ENCODE data around the gene FES. TPM values are rescaled to one million over a fixed set of nuclear protein-coding genes. Genes with fewer than 3 reads are reported as not detected.
A peak's percentile ranks its signal among the peaks of the same experiment; 100 is the strongest.
"Not testable (repeated sequence)": the region's sequence is repeated elsewhere in the genome, so short reads cannot be mapped to it uniquely, and the experiment has no call there.

The FES gene
- total RNA-seq, 4 donors from 2014 or later: 7.0 to 18.3 (median 14.0) TPM

GRCh38 chr15:90873998-90874605 is 10.2 kb upstream of the FES start:
- Histone ChIP-seq H3K36me3 (peaks cover 0 to 27% (median 13%) of the 10 kb centered on the region in 4 donors), H3K9me3 (no peaks in the 10 kb centered on the region), H3K27me3 (no peaks in the 10 kb centered on the region), H3K4me1 (peaks cover 30 to 41% (median 40%) of the 10 kb centered on the region in 4 donors), H3K4me3 (no peak overlapping the region), H3K27ac (peak overlapping the region in 3 of 4 donors; percentile 13 to 96 (median 36))
- DNase-seq: peak; percentile 32
- intact Hi-C loops (cut with DNase I; ENCODE audit: low total_unique reads) (no loop called here), in situ Hi-C loops (cut with MboI; ENCODE audit: low pct_ligation_motif_present in 1 of 4, low pct_unique_long_range_greater_than_20kb in 1 of 4, low sequenced_read_pairs in 3 of 4) (no loop called here)
- TF ChIP-seq CTCF (IDR thresholded peaks at IDR 0.05) (no peak), POLR2A (IDR thresholded peaks at IDR 0.05) (no peak), POLR2AphosphoS5 (IDR thresholded peaks at IDR 0.05) (no peak)
- WGBS, 2 donors (ENCODE audit: low coverage in 1 of 2): 53% methylated on average over 4 of the region's 15 CpGs; no CpG with 5 or more reads in 1 of the 2 donors

DNA sequence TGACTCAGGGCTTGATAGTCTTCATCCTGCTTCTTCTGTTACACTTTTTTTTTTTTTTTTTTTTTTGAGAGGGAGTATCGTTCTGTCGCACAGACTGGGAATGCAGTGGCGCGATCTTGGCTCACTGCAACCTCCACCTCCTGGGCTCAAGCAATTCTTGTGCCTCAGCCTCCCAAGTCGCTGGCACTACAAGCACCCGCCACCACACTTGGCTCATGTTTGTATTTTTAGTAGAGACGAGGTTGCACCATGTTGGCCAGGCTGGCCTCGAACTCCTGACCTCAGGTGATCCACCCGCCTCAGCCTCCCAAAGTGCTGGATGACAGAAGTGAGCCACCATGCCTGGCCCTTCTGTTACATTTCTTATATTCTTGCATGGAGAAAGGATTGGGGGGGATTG is 9.3 kb upstream of the FES start:
- Histone ChIP-seq H3K4me1 (peaks cover 28 to 34% (median 32%) of the 10 kb centered on the region in 4 donors), H3K36me3 (peaks cover 0 to 36% (median 17%) of the 10 kb centered on the region in 4 donors)
- 87% methylated on average over 9 of the region's 9 CpGs; no CpG with 5 or more reads in 1 of the 2 donors for WGBS, 2 donors (ENCODE audit: low coverage in 1 of 2)
- H3K27ac ChIP-seq; H3K4me3 ChIP-seq; DNase-seq; intact Hi-C loops (cut with DNase I; ENCODE audit: low total_unique reads); H3K27me3 ChIP-seq; H3K9me3 ChIP-seq: not testable (repeated sequence)
- in situ Hi-C loops (cut with MboI; ENCODE audit: low pct_ligation_motif_present in 1 of 4, low pct_unique_long_range_greater_than_20kb in 1 of 4, low sequenced_read_pairs in 3 of 4): loop anchor here in 2 of 4 donors (25.0 kb wide), 2 partner anchors 213 to 563 kb away; no protein-coding TSS in a partner anchor

DNA sequence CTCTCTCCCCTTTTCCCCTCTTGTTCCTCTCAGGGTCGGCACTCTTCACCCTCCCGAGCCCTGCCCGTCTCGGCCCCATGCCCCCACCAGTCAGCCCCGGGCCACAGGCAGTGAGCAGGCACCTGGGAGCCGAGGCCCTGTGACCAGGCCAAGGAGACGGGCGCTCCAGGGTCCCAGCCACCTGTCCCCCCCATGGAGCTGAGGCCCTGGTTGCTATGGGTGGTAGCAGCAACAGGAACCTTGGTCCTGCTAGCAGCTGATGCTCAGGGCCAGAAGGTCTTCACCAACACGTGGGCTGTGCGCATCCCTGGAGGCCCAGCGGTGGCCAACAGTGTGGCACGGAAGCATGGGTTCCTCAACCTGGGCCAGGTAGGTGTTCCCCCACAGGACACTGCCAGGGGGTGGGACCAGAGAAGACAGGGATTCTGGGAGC is 8.7 kb upstream of the FES start:
- TF ChIP-seq CTCF (IDR thresholded peaks at IDR 0.05) (no peak), POLR2AphosphoS5 (IDR thresholded peaks at IDR 0.05) (no peak), POLR2A (IDR thresholded peaks at IDR 0.05) (no peak), EP300 (IDR thresholded peaks at IDR 0.05; ENCODE audit: low read depth) (no peak)

DNA sequence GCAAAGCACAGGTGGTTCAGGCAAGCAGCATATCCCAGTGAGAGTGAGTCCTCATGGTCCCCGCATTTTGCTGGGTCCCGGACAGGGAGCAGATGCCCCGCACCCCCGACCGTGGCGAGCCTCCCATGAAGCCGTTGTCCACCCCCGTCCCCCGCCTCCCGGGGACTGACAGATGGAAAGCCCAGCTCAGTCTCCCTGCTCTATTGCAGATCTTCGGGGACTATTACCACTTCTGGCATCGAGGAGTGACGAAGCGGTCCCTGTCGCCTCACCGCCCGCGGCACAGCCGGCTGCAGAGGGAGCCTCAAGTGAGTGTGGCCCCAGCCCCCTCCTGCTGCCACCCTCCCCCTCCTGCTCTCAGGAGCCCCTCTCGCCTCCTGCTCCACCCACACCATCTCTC is 8.3 kb upstream of the FES start:
- Histone ChIP-seq H3K9me3 (no peaks in the 10 kb centered on the region), H3K27ac (no peak overlapping the region), H3K4me3 (no peak overlapping the region), H3K4me1 (peaks cover 20 to 23% (median 22%) of the 10 kb centered on the region in 4 donors), H3K36me3 (peaks cover 0 to 38% (median 17%) of the 10 kb centered on the region in 4 donors), H3K27me3 (no peaks in the 10 kb centered on the region)
- intact Hi-C loops (cut with DNase I; ENCODE audit: low total_unique reads): no loop called here
- WGBS, 2 donors (ENCODE audit: low coverage in 1 of 2): 95% methylated on average over 20 of the region's 20 CpGs; no CpG with 5 or more reads in 1 of the 2 donors
- no peak for DNase-seq
- in situ Hi-C loops (cut with MboI; ENCODE audit: low pct_ligation_motif_present in 1 of 4, low pct_unique_long_range_greater_than_20kb in 1 of 4, low sequenced_read_pairs in 3 of 4): loop anchor here in 2 of 4 donors (25.0 kb wide), 2 partner anchors 214 to 564 kb away; no protein-coding TSS in a partner anchor
- no peak for TF ChIP-seq POLR2AphosphoS5 (IDR thresholded peaks at IDR 0.05)
- no peak for TF ChIP-seq CTCF (IDR thresholded peaks at IDR 0.05)
- TF ChIP-seq POLR2A (IDR thresholded peaks at IDR 0.05): no peak

More for the DNA sequence above, 8.7 kb upstream of the FES start:
- WGBS, 2 donors (ENCODE audit: low coverage in 1 of 2): 96 to 100% methylated on average over 1 to 12 of the region's 12 CpGs
- in situ Hi-C loops (cut with MboI; ENCODE audit: low pct_ligation_motif_present in 1 of 4, low pct_unique_long_range_greater_than_20kb in 1 of 4, low sequenced_read_pairs in 3 of 4) (loop anchor here in 2 of 4 donors (25.0 kb wide), 2 partner anchors 213 to 563 kb away; no protein-coding TSS in a partner anchor), intact Hi-C loops (cut with DNase I; ENCODE audit: low total_unique reads) (no loop called here)
- no peak for DNase-seq
- no peak overlapping the region for H3K27ac ChIP-seq
- no peaks in the 10 kb centered on the region for H3K27me3 ChIP-seq
- peaks cover 22 to 28% (median 26%) of the 10 kb centered on the region in 4 donors for H3K4me1 ChIP-seq
- peaks cover 0 to 38% (median 17%) of the 10 kb centered on the region in 4 donors for H3K36me3 ChIP-seq
- no peaks in the 10 kb centered on the region for H3K9me3 ChIP-seq
- H3K4me3 ChIP-seq: no peak overlapping the region

Measured in transverse colon (tissue), 4 donors.